Neutrophil (primary cell): Measurements from ENCODE around the gene ARL8B.
A peak's percentile ranks its signal among the peaks of the same experiment; 100 is the strongest.

Source experiments
- H3K27ac ChIP-seq: fragments of 200-600 bp; sonication (generic); 2 replicates; pipeline ENCODE4 v1.5.1; 2016; ENCODE audit warnings: mild to moderate bottlenecking, moderate library complexity
- H3K27me3 ChIP-seq: fragments of 200-600 bp; sonication (generic); 2 replicates; pipeline ENCODE4 v1.6.0; 2016; ENCODE audit warnings: mild to moderate bottlenecking
- H3K36me3 ChIP-seq: fragments of 200-600 bp; sonication (generic); 2 replicates; pipeline ENCODE4 v1.5.1; 2017
- H3K4me1 ChIP-seq, 2 experiments: fragments of 200-600 bp in 1 of 2; sonication (generic) in 1 of 2; 1 replicate in 1 of 2; 2 replicates in 1 of 2; pipeline versions ENCODE4 v1.5.1 to v1.6.1; 2013 to 2016; ENCODE audit warnings: low read depth in 1 of 2, low read length in 1 of 2, mild to moderate bottlenecking in 1 of 2, moderate library complexity in 1 of 2; ENCODE audit not compliant: control insufficient read depth in 1 of 2, insufficient read depth in 1 of 2
- H3K4me3 ChIP-seq, 2 experiments: fragments of 200-600 bp in 1 of 2; sonication (generic) in 1 of 2; 1 replicate in 1 of 2; 2 replicates in 1 of 2; pipeline ENCODE4 v1.5.1; 2013 to 2016; ENCODE audit warnings: low read depth in 1 of 2, low read length in 1 of 2, mild to moderate bottlenecking in 1 of 2, moderate library complexity in 1 of 2
- H3K9me3 ChIP-seq: fragments of 200-600 bp; sonication (generic); 2 replicates; pipeline ENCODE4 v1.5.1; 2016
- TF ChIP-seq, protein P1 (sequence below): fragments of 200-600 bp; sonication (generic); IDR thresholded peaks from 2 replicates; pipeline ENCODE4 v1.5.1; 2016; ENCODE audit warnings: antibody characterized with exemption

The ARL8B gene

DNA sequence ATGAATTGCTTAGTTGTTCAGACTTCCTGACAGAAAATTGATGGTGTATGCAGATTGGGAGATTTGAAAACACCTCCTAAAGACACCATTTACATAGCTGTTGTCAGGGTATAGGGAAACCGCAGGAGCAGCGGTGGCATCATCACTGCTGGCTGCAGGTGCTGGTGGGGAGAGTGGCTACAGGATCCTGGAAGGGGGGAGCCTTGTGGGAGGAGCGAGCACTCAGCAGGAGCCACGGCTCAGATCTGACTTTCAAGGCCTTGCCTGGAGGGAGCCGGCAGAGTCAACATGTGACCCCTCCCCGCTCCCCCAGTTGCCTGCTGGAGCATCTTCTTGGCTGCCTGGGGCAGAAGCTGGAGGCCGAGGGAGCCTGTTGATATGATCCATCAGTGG is 91.5 kb downstream of the ARL8B start:
- Histone ChIP-seq H3K9me3 (no peaks in the 10 kb centered on the region), H3K4me1 (no peaks in the 10 kb centered on the region), H3K36me3 (peaks cover 100% of the 10 kb centered on the region), H3K27me3 (no peaks in the 10 kb centered on the region), H3K4me3 (no peak overlapping the region), H3K27ac (no peak overlapping the region)
- TF ChIP-seq, protein P1, sequence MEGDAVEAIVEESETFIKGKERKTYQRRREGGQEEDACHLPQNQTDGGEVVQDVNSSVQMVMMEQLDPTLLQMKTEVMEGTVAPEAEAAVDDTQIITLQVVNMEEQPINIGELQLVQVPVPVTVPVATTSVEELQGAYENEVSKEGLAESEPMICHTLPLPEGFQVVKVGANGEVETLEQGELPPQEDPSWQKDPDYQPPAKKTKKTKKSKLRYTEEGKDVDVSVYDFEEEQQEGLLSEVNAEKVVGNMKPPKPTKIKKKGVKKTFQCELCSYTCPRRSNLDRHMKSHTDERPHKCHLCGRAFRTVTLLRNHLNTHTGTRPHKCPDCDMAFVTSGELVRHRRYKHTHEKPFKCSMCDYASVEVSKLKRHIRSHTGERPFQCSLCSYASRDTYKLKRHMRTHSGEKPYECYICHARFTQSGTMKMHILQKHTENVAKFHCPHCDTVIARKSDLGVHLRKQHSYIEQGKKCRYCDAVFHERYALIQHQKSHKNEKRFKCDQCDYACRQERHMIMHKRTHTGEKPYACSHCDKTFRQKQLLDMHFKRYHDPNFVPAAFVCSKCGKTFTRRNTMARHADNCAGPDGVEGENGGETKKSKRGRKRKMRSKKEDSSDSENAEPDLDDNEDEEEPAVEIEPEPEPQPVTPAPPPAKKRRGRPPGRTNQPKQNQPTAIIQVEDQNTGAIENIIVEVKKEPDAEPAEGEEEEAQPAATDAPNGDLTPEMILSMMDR, result no peak

DNA sequence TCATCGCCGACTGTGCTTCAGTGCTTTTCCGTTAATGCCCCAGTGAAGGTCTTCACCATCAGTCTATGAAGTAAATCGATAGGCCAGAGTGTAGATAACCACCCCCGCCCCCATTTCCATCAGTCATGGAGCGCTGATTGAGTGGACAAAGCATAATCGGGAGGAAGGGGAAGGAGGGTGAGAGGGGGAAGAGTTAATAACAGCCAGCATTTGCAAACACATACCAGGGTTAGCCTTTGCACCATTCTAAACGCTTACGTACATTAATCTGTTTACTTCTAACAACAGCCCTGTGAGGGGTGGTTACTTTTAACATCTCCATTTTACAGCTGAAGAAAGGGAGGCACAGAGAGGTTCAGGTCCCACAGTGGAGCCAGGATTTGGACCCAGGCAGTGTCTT is 92.3 kb downstream of the ARL8B start:
- peaks cover 100% of the 10 kb centered on the region for H3K36me3 ChIP-seq
- H3K4me1 ChIP-seq, result peaks cover 0 to 5% of the 10 kb centered on the region in 2 experiments
- no peaks in the 10 kb centered on the region for H3K9me3 ChIP-seq
- no peak overlapping the region for H3K27ac ChIP-seq
- no peak overlapping the region for H3K4me3 ChIP-seq
- TF ChIP-seq, protein P1, result no peak
- H3K27me3 ChIP-seq, result no peaks in the 10 kb centered on the region

DNA sequence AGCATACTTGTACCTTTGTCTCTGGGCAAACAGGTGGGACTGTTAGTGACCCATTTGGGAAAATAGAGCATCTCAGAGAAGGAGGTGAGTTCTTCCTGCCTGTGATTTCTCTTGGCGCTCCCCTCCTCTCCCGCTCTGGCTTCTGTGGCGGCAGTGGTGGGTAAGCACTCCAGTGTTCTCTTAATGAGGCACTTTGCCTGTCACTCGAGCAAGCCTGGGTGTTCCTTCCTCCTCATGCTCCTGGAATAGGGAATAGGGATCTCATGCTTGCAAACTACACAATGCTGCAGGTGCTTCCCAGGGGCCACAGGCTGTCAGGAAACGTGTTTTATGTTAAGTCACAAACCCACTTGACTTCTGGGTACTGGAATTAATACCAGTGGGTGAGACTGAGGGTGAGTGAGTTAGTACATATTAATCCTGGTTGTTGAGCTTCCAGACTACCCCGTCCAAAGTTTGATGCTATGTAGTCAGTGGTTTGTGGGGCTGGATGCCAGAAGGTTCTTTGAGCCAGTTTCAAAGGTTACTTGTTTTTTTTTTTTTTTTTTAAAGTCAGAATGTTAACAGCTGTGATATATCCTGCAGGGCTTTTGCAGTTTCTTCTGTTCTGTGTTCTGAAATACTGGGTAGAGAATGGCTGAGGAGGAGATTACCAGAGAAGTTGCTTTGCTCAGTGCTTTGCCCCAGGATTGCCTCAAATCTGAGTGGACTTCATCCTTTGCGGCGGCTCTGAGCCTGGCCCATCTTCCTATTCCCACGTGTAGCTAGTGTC is 95.9 kb downstream of the ARL8B start:
- TF ChIP-seq, protein P1, result no peak
- Histone ChIP-seq H3K9me3 (no peaks in the 10 kb centered on the region), H3K4me1 (peaks cover 0 to 5% of the 10 kb centered on the region in 2 experiments), H3K27me3 (no peaks in the 10 kb centered on the region), H3K36me3 (peaks cover 96% of the 10 kb centered on the region), H3K27ac (peak overlapping the region; percentile 55), H3K4me3 (no peak overlapping the region)

DNA sequence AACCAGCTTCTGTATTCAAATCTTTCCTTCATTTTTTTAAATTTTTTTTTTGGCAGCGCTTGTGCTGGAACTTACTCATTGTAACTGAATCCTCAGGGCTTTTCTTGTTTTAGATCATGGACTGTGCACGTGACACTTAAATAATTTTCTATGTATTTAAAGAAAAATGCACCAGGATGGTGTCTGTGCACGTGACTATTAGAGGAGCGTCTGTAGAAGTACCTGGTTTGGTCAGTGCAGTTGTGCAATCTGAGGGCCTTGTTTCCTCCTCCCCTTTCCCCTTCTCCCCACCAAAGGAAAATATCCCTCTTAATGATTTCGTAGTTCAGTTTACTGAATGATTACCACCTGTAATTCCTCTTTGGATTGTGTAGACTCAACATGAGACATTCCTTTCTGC is 96.7 kb downstream of the ARL8B start:
- Histone ChIP-seq H3K27me3 (no peaks in the 10 kb centered on the region), H3K36me3 (peaks cover 89% of the 10 kb centered on the region), H3K9me3 (no peaks in the 10 kb centered on the region), H3K4me1 (peaks cover 0 to 5% of the 10 kb centered on the region in 2 experiments), H3K27ac (peak overlapping the region; percentile 55), H3K4me3 (no peak overlapping the region)
- TF ChIP-seq, protein P1, result no peak

DNA sequence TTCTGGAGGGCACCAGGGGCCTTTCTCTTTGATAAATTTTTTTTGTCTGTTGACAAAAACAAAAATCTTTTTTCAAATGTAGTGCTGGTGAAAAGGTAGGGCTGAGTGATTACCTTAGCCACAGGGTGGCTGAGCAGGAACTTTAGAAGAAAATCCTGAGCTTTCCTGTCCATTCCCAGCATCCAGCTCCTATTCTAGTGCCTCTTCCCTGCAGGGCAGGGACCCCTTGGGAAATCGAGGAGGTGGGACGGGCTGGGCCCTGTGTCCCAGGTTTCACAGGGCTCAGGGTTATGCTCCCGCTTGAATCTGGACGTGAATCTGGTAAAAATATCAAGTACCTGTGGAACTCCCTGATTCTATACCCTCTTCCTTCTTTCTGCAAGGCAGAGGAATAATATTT is 97.1 kb downstream of the ARL8B start:
- H3K36me3 ChIP-seq, result peaks cover 85% of the 10 kb centered on the region
- H3K27me3 ChIP-seq, result no peaks in the 10 kb centered on the region
- no peaks in the 10 kb centered on the region for H3K9me3 ChIP-seq
- TF ChIP-seq, protein P1, result no peak
- peak overlapping the region; percentile 55 for H3K27ac ChIP-seq
- H3K4me1 ChIP-seq, result peaks cover 0 to 5% of the 10 kb centered on the region in 2 experiments
- H3K4me3 ChIP-seq, result no peak overlapping the region
